ENCODE data around the gene OTOGL.
"Not testable (repeated sequence)": the region's sequence is repeated elsewhere in the genome, so short reads cannot be mapped to it uniquely, and the experiment has no call there.

OTOGL gene

GRCh38 chr12:80234667-80235066, 135.3 kb downstream of the OTOGL start:
- Mint-ChIP-seq H3K4me3 (no peak overlapping the region), H3K36me3 (ENCODE audit: low read depth) (no peaks in the 10 kb centered on the region), H3K27me3 (ENCODE audit: low read depth) (no peaks in the 10 kb centered on the region), H3K27ac (no peak overlapping the region), H3K4me1 (peaks cover 13% of the 10 kb centered on the region), H3K9me3 (no peaks in the 10 kb centered on the region)
- TF ChIP-seq CTCF (IDR thresholded peaks at IDR 0.05; ENCODE audit: unreplicated experiment in 3 of 3): no peak

GRCh38 chr12:80235944-80236343, 136.6 kb downstream of the OTOGL start:
- Mint-ChIP-seq H3K27me3 (ENCODE audit: low read depth) (no peaks in the 10 kb centered on the region), H3K27ac (peak overlapping the region in 1 of 3 experiments; percentile 46), H3K4me3 (no peak overlapping the region), H3K9me3 (no peaks in the 10 kb centered on the region), H3K4me1 (peaks cover 1% of the 10 kb centered on the region), H3K36me3 (ENCODE audit: low read depth) (no peaks in the 10 kb centered on the region)
- TF ChIP-seq CTCF (IDR thresholded peaks at IDR 0.05; ENCODE audit: unreplicated experiment in 3 of 3): no peak

- Mint-ChIP-seq H3K9me3 (no peaks in the 10 kb centered on the region), H3K36me3 (ENCODE audit: low read depth) (no peaks in the 10 kb centered on the region), H3K27me3 (ENCODE audit: low read depth) (no peaks in the 10 kb centered on the region), H3K27ac (no peak overlapping the region), H3K4me3 (no peak overlapping the region), H3K4me1 (no peaks in the 10 kb centered on the region)
- no peak for TF ChIP-seq CTCF (IDR thresholded peaks at IDR 0.05; ENCODE audit: unreplicated experiment in 3 of 3)
Measured at GRCh38 chr12:80239867-80240266, 140.5 kb downstream of the OTOGL start.

- no peaks in the 10 kb centered on the region for H3K9me3 Mint-ChIP-seq
- H3K4me1 Mint-ChIP-seq: no peaks in the 10 kb centered on the region
- no peak overlapping the region for H3K4me3 Mint-ChIP-seq
- H3K27me3 Mint-ChIP-seq (ENCODE audit: low read depth): no peaks in the 10 kb centered on the region
- no peak for TF ChIP-seq CTCF (IDR thresholded peaks at IDR 0.05; ENCODE audit: unreplicated experiment in 3 of 3)
- no peaks in the 10 kb centered on the region for H3K36me3 Mint-ChIP-seq (ENCODE audit: low read depth)
- no peak overlapping the region for H3K27ac Mint-ChIP-seq
Measured at GRCh38 chr12:80241576-80242273, 142.4 kb downstream of the OTOGL start.

GRCh38 chr12:80242321-80242720, 143.0 kb downstream of the OTOGL start:
- no peaks in the 10 kb centered on the region for H3K9me3 Mint-ChIP-seq
- no peak overlapping the region for H3K4me3 Mint-ChIP-seq
- no peak for TF ChIP-seq CTCF (IDR thresholded peaks at IDR 0.05; ENCODE audit: unreplicated experiment in 3 of 3)
- no peaks in the 10 kb centered on the region for H3K4me1 Mint-ChIP-seq
- no peaks in the 10 kb centered on the region for H3K36me3 Mint-ChIP-seq (ENCODE audit: low read depth)
- H3K27ac Mint-ChIP-seq: no peak overlapping the region
- no peaks in the 10 kb centered on the region for H3K27me3 Mint-ChIP-seq (ENCODE audit: low read depth)

GRCh38 chr12:80249581-80249980, 150.2 kb downstream of the OTOGL start:
- not testable (repeated sequence) for H3K9me3 Mint-ChIP-seq; H3K27me3 Mint-ChIP-seq (ENCODE audit: low read depth); H3K27ac Mint-ChIP-seq; H3K4me1 Mint-ChIP-seq; H3K36me3 Mint-ChIP-seq (ENCODE audit: low read depth)
- peak overlapping the region in 2 of 3 experiments; percentile 28 to 50 for H3K4me3 Mint-ChIP-seq

Data from nephron (organoid).